NCI-H82 treated with DMSO at 0.1 percent for 48 hours (cell line): ENCODE measurements around the gene PCBD1.
"Not testable (repeated sequence)": the region's sequence is repeated elsewhere in the genome, so short reads cannot be mapped to it uniquely, and the experiment has no call there.

Experiments used
- DNase-seq: peaks from one replicate; lab custom pipeline; 2025; ENCODE audit not compliant: unreplicated experiment; lab: John Stamatoyannopoulos, UW

PCBD1 gene

DNA sequence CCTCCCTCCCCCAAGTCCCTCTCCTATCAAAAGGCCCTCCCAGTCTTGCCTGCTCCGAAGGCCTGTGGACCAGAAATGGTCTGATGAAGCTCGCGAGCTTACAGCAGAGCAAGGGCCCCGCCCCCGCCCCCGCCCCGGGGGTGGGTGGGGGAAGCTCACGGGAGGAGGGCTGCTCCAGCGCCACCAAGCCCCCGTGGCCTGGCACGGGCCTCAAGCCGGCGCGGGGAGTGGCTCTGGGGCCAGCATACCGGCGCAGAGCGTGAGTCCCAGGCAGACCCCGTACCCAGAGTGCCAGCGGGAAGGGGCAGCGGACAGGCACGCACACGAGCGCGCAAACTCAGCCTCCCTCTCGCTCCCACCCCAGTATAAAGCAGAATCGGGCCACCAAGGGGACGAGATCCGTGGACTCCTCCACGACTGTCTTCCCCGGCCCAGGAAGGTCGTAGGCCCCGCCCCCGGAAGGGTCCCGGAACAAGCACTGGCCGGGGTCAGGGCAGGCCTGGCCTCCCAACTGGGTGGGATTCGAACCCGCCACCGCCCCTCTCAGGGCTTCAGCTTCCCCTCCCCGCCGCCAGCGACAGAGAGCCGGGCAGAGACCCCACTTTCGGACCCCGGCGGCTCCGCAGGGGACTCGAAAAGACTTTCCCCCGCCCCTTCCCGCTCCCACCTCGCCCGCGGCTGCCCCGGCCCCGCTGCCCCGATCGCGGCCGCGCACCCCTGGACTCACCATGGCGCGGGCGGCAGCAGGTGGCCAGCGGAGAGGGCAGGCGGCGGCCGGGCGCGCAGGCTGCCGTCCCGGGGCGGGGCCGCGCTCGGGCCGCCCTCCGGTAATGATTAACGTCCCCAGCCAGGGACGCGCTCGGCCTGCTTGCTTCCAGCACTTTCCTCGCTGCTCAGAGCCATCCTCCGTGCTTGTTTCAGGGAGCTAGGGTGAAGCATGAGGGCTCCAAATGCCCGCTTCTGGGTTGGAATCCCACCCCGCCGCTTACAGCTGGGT lies at the start of gene PCBD1:
PCBD1 (minus strand) TSS at position 762 of the 997 bp plus-strand sequence; CDS start at position 730, 32 bp downstream.
- DNase-seq, result no peak

DNA sequence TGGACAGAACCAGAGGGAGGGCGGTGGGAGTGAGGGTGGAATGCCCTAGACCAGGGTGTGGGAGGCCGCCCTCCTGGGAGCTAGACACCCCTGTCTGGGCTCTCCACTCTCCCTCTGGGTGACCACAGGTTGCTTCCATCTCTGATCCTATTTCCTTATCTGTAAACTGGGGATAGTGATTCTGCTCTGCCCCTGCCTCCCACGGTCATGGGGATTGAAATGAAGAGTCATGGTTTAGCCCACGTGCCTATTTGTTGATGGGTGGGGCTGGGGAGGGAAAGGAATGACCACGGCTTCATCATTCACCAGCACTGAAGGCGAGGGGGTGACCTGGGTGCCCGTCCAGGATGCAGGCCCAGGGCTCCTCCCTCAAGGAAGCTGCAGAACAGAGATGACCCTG lies 49.3 kb upstream of the PCBD1 start:
- DNase-seq, result no peak

DNA sequence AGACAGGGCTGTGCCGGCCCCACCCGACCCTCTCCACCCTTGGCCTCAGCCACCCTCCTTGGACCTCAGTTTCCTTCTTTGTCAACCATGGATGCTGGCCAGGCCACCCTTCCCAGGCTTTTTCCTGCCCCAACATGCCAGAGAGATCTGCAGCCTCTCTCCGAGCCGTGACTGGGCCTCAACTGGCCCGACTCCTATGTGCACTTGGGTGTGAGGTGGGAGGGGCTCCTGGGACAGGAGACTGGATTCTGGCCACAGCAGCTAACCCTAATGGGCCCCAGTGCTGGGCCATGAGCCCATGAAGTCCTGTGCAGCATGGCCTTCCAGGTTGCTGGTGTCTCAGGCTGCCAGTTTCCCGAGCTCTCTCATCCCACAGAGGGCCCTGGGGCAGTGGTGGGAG lies 47.7 kb upstream of the PCBD1 start:
- DNase-seq, result no peak

DNA sequence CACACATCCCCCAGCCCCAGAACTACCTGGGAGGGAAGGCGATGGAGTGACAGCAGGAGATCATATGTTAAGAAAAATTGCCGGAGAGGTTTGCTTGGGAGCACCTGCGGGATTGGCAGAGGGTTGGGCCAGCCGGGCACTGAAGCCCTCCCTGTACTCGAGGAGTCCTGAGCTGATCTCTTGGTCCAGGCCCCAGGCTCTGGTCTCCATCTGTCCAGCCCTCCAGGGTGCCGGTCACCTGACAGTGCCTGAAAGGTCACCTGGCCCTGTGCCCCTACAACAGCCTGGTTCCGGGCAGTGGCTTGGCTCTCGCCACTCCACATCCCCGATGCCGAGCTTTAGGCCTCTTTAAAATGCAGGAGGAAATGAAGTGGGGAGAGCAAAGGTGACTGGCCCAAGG lies 47.3 kb upstream of the PCBD1 start:
- DNase-seq, result no peak

DNA sequence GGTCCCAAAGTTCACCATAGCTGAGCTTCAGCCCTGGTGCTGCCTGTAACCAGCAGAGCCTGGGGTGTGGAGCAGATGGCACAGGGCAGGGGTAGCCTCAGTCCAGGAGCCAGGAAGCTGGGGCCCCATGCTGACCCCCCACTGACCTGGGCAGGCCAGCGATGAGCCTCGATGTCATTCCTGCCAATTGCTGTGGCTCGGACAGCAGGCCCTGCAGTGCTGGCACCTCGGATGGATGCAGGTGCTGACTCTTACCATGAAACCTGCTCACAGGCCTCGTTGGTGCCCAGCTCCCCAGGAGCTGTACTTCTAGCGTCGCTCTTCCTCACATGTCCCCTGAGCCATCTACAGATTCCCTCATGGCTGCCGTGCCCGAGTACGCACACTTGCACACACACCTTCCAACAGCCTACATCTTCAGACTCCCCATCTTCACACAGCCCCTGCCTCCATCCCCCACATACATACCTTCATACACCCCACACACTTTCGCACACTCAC lies 46.8 kb upstream of the PCBD1 start:
- no peak for DNase-seq

DNA sequence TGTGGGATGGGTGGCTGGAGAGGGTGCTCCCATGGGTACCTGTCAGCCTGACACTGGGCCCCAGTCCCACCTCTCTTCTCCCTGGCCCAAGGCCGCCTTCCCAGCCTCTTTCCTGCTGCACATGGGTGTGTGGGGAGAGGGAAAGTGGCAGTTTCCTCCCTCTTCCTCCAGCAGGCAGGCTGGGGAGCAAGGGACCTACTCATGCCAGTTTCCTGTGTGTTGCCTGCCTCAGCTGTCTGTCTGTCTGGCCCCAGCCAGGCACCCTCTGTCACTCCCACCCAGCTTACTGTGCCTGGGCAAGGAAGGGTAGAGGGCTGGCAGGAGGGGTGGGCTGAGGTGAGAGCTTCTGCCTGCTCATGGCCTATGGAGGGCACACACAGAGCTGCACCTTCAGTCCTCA lies 46.3 kb upstream of the PCBD1 start:
- DNase-seq, result no peak

DNA sequence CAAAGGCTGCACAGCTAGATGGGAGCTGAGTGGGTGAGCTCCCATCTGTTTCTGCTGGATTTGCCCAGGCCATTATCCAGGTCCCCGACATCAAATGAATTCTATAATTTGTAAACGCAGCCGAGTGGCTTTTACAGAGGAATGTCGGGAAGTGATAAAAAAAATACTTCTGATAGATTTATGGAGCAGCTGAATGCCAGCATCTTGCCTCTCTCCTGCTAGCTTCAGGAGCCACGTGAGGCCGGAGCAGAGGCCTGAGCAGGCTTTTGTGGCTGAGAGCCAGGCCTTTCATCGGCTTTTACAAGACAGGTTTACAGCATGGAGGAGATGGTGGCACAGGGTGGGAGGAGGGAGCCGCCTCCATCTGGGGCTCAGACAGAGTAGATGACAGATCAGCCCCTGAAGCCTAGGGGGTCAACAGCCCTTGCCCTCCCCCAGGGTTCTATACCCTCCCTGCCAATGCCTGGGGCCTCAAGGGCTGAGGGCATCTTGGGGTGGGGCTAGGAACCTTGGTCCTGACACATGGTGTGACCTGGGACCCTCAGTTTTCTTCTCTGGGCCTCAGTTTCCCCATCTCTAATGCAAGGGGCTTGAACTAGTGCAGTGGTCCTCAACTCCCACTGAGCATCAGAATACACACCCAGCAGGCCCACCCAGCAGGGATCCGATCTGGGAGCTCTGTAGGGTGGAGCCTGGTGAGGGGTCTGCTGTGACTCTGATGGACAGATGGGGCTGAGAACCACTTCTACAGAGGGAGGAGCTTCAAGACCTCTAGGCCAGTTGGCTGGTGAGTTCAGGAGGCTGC lies 44.2 kb upstream of the PCBD1 start:
- no peak for DNase-seq

DNA sequence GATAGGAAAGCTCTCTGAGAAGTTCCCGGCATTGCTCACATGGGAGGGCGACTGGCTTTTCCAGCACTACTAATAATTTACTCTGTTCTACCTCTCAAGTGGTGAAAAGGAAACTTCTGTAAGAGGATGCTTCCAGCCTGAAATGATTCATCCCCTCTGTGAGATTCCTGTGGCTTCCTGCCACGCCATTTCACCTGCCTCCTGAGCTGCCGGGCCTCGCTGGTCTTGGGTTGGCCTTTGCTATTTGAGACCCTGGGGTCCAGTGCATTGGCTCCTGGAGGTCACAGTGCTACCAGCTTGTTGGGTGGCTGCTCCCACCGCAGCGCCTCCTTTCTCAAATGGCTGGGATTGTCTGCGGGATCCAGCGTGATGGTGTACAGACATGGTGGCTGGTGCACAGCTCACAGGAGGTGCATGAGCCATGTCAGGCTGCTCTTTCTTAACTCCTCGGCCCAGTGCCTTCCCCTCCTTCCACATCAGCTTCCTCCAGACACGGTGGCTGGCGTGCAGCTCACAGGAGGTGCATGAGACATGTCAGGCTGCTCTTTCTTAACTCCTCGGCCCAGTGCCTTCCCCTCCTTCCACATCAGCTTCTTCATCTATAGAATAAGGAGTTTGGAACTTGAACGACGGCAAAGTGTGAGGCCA lies 42.9 kb upstream of the PCBD1 start:
- DNase-seq, result no peak

DNA sequence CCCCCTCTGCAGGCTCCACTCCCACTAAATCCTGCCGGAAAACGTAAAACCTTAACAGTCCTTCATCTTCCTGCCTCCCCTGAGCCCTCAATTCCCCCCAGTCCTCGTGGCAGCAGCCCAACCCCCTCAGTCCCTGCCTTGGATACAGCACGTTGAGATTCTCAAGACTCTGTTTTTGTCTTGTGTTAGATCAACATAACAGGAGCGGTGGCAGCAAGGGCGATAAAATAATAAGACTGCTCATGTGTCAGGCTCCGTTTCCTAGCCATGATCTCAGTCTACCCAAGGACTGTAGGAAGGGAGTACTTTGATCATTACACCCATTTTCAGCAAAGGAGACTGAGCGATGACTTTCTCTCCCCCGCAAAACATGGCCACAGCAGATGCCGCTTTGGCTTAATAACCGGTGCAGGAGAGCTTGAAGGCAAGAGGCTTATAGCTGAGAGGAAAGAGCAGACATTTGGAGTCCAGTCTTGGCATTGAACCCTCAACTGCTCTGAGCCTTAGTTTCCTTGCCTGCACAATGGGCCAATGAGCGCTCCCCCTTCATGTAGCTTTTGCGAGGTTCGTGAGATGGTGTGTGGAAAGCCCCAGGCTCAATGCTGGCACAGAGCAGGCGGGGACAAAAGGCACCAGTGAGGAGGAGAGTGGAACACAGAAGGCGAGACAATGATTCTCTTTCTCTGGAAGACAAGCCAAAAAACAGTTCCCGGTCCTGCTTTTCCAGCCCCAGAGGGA lies 42.1 kb upstream of the PCBD1 start:
- peak; percentile 23 for DNase-seq

DNA sequence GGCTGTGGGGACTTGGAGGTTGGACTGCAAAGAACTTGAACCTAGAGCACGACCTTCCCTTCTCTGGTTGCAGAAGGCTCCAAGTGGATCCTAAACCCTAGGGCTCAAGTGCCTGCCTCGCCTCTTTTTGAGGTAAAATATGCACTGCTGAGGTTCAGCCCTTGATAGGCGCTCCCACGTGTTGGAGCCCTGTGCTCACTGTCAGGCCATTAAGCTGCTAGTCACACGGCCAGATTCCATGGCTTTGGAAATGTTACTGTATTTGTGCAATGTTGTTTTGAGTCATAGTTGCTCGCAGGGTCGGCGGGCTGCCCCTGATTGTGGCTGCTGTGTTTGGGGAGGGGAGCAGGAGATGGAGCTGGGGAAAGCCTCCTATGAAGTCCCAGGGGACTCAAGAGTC lies 39.8 kb upstream of the PCBD1 start:
- DNase-seq, result no peak

DNA sequence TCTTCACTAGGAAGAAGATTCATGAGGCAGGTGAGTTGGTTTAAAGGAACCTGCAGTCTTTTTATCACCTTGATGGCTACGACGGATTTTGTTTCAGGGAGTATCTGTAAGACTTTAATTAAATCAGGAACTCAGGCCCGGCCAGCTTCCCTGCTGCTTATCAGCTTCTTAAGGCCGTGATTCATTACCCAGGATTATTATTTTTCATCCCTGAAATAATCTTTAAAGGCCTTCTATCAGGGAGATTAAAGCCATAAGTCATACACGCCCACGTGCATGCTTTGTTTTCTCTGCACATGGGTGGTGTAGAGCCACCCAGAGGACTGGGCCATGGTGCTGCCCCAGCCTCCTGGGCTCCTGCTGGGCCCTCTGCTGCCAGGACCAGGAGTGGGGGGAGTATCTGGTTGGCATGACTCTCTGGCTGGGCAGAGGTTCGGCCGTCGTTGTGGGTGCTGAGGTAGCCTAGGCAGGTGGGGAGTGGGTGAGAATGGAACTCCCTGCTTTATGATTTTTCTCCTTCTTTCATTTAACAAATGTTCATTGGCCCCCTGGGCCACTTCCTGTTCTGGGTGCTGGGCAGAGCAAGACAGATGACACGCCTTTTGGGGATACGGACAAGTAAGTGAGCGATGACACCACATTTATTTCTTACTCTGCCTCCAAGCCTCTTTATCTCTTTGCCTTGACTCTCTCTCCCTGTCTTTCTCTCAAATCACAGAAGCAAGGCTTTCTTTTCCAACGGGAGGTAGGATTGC lies 39.0 kb upstream of the PCBD1 start:
- DNase-seq, result peak; percentile 74

DNA sequence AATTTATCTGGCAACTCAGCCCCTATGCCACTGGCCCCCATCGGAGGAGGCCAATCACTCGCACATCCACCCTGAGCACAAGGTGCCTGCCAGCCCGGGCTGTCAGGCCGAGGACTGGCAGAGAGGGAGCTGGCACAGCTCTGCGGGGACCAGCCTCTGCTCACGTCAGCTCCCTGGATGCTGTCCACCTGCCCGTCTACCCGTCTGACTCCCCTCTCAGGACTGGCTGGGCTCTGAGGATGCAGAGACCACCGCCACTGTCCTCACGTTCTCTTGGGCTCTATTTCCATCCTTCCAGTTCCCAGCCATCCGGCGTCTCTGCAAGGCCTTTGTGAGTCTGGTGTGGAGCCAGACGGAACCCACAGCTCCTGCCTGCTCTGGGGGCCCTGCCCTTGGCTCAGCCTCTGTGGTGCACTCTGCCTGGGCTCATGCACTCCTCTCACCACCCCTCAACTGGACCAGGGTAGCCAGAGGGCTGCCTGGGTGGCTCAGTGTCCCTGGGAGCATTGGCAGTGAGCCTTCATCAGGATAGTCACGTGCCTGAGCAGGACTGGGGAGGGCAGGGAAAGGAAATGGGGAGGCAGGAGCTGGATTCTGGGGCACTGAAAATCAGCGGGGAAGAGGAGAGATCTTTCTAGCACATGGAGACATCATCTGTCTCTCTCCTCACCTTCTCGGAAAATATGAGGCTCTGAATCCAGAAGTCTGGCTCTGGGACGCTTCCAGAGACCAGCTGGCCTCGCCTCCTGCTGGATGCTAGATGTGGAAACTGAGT lies 38.0 kb upstream of the PCBD1 start:
- no peak for DNase-seq

DNA sequence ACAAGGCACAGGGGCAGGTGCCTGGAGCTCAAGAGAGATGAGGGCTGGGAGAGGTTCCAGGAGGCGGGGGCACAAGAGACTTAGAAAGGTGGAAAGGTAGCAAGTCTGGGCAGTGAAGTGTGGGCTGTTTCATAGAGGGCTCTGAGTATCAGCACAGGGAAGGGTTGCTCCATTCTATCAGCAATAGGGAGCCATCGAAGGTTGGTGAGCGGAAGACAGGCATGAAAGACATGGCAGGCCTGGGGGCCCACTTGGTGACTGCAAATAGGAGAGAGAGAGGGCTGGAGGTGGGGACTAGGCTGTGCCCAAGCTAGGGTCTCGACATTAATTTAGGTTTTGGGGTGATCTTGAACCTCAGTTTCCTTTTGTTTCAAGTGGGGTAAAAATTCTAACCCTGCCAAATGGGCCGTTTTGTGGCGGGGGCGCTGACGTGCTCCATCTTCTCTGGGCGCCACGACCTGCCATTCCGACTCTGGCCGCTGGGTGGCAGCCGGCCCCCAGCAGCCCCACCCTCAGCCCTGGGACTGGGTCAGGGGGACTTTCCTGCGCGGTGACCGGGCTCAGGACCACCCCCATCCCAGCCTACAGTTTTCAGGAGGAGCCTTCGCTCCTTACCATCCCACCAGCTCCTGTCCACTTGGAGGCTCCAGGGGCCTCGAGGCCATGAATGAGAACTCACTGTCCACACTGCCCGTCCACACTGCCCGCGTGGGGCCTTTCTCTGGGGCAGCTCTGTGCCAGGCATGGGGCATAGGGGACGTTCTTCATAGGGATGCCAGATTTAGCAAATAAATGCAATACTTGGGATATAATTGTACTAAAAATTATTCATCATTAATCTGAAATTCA lies 37.2 kb upstream of the PCBD1 start:
- peak; percentile 8 for DNase-seq

DNA sequence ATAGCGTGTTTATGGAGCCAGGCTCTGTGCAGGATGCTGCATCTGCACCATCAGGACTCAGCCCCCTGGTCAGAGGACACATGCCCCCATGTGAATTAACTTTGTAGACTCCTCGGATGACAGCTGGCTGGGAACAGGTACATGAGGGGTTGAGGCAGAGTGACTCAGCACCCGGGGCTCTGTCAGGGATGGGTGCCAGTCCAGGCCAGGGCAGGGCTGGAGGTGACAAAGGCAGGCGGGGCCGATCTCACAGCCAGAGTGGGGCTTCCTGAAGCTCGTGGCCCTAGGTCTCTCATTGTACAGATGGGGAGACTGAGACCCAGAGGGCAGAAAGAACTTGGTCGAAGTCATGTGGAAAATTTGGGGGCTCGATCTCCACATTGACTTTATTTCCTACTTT lies 35.3 kb upstream of the PCBD1 start:
- DNase-seq, result no peak

DNA sequence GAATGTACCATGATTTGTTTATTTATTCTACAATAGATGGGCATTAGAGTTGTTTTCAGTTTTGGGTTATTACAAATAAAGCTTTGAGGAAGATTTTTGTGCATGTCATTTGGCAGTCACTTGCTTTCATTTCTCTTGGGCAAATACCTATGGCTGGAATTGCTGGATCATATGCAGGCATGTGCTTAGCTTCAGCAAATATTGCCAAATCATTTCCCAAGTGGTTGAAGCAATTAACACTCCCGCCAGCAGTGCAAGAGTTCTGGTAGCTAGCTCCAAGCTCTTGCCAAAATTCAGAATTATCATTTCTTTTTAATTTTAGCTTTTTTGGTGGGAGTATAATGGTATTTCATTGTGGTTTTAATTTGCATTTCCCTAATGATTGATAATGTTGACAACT lies 32.9 kb upstream of the PCBD1 start:
- no peak for DNase-seq

DNA sequence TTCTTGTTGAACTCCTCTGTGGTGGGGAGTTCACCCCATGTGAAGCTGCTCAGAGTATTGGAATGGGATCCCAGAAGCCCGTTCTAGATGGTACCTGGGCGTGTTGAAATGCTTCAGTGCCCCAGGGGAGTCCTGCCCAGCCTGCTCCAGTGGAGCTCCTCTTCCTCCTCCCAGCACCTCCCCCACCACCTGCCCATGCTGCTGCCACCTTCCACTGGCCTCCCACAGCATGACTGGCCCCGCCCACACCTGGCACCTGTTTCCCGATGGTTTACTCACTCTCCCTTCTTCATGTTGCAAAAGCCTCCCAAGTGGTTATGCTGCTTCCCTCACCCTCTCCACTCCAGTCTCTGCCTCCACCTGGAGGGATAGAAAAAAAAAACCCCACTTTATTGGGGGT lies 32.2 kb upstream of the PCBD1 start:
- no peak for DNase-seq

DNA sequence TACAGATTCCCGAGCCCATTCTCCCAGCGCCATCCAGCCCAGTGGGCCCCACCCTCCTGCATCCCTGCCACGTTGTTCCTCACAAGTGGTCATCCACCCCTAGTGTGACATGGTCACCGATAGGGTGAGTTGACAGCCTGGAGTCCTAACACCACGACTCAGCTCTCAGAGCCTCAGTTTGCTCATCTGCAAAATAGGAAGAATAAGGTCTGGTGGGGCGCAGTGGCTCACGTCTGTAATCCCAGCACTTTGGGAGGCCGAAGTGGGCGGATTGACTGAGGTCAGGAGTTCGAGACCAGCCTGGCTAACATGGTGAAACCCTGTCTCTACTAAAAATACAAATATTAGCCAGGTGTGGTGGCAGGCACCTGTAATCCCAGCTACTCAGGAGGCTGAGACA lies 31.5 kb upstream of the PCBD1 start:
- DNase-seq, result not testable (repeated sequence)

DNA sequence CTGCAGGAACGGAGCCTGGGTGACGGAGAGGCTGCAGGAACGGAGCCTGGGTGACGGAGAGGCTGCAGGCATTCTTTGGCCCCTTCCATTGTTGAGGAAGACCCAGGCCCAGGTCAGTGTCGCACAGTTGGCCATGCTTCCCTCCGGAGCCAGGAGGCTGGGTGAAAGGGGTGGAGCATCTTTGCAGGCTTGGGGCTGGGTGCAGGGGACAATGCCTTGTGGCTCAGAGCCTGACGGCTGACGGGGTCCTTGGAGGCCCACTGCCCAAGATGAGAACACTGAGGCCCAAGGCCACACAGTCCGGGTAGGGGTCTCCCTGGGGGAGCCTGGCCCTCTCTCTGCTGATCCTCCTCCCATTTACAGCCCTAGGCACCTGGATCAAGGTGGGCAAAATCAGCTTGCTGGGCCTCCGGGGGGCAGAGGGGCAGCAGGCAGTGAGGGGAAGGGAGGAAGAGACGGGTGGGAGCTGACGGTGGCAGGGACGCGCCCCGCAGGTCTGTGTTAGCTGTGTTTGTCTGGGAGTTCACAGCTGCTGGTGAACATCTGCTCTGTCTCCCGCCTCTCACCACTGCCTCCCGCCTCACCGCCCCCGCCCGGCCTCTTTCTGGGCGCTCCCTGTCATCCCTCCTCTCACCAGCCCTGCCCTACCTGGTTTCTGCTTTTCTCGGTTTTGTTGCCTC lies 30.6 kb upstream of the PCBD1 start:
- DNase-seq, result peak; percentile 5
